Adipocyte (in vitro differentiated cells): ENCODE measurements around the gene FAF1.
A peak's percentile ranks its signal among the peaks of the same experiment; 100 is the strongest.

ENCODE experiments used
- DNase-seq: peaks from one replicate; pipeline ENCODE4 v3.0.0-alpha.2; 2015; ENCODE audit warnings: low read depth
- H3K27me3 ChIP-seq: replicated peaks from 2 replicates; pipeline ENCODE4 v1.7.0; 2013; ENCODE audit warnings: mild to moderate bottlenecking, low read length, moderate library complexity; ENCODE audit not compliant: control insufficient read depth, insufficient read depth
- H3K36me3 ChIP-seq: 2 replicates; pipeline ENCODE4 v1.7.0; 2013; ENCODE audit warnings: low read length, mild to moderate bottlenecking, moderate library complexity; ENCODE audit not compliant: control insufficient read depth, insufficient read depth, severe bottlenecking
- H3K4me1 ChIP-seq: 2 replicates; pipeline ENCODE4 v1.7.0; 2013; ENCODE audit warnings: mild to moderate bottlenecking, low read length, moderate library complexity; ENCODE audit not compliant: control insufficient read depth, insufficient read depth
- H3K4me3 ChIP-seq: 2 replicates; pipeline ENCODE4 v1.7.0; 2013; ENCODE audit warnings: mild to moderate bottlenecking, low read length, moderate library complexity
- H3K9ac ChIP-seq: 2 replicates; pipeline ENCODE4 v1.7.0; 2013; ENCODE audit warnings: mild to moderate bottlenecking, low read length, moderate library complexity
- H3K9me3 ChIP-seq: 2 replicates; pipeline ENCODE4 v1.7.0; 2013; ENCODE audit warnings: mild to moderate bottlenecking, low read length, moderate library complexity; ENCODE audit not compliant: control insufficient read depth

FAF1 gene

GRCh38 chr1:50970931-50971582 is 11.0 kb upstream of the FAF1 start:
- no peaks in the 10 kb centered on the region for H3K27me3 ChIP-seq
- no peaks in the 10 kb centered on the region for H3K36me3 ChIP-seq
- no peaks in the 10 kb centered on the region for H3K9me3 ChIP-seq
- peak; percentile 53 for DNase-seq
- peak overlapping the region; percentile 91 for H3K9ac ChIP-seq
- H3K4me1 ChIP-seq: peaks cover 33% of the 10 kb centered on the region
- H3K4me3 ChIP-seq: peak overlapping the region; percentile 91

- DNase-seq: no peak
- no peaks in the 10 kb centered on the region for H3K27me3 ChIP-seq
Observed at GRCh38 chr1:50970509-50970887, 10.4 kb upstream of the FAF1 start.

GRCh38 chr1:50969611-50970508 is 9.8 kb upstream of the FAF1 start, which contains the start of gene CDKN2C:
CDKN2C (plus strand) TSS chr1:50970245; CDS start chr1:50970369, 124 bp downstream.
- no peaks in the 10 kb centered on the region for H3K9me3 ChIP-seq
- peak within 1 kb of the TSS; percentile 91 for H3K4me3 ChIP-seq
- peak; percentile 95 for DNase-seq
- peaks cover 26% of the 10 kb centered on the region for H3K4me1 ChIP-seq
- no peaks in the 10 kb centered on the region for H3K36me3 ChIP-seq
- H3K9ac ChIP-seq: peak within 1 kb of the TSS; percentile 91
- no peaks in the 10 kb centered on the region for H3K27me3 ChIP-seq

More at GRCh38 chr1:50970509-50970887, 10.4 kb upstream of the FAF1 start:
- H3K9ac ChIP-seq: peak overlapping the region; percentile 91
- H3K36me3 ChIP-seq: no peaks in the 10 kb centered on the region
- H3K4me1 ChIP-seq: peaks cover 30% of the 10 kb centered on the region
- no peaks in the 10 kb centered on the region for H3K9me3 ChIP-seq
- peak overlapping the region; percentile 91 for H3K4me3 ChIP-seq

GRCh38 chr1:50968821-50969610 is 8.9 kb upstream of the FAF1 start:
- Histone ChIP-seq H3K9me3 (no peaks in the 10 kb centered on the region), H3K36me3 (no peaks in the 10 kb centered on the region), H3K9ac (peak overlapping the region; percentile 91), H3K27me3 (no peaks in the 10 kb centered on the region), H3K4me3 (peak overlapping the region; percentile 91), H3K4me1 (peaks cover 20% of the 10 kb centered on the region)
- peak; percentile 73 for DNase-seq

DNA sequence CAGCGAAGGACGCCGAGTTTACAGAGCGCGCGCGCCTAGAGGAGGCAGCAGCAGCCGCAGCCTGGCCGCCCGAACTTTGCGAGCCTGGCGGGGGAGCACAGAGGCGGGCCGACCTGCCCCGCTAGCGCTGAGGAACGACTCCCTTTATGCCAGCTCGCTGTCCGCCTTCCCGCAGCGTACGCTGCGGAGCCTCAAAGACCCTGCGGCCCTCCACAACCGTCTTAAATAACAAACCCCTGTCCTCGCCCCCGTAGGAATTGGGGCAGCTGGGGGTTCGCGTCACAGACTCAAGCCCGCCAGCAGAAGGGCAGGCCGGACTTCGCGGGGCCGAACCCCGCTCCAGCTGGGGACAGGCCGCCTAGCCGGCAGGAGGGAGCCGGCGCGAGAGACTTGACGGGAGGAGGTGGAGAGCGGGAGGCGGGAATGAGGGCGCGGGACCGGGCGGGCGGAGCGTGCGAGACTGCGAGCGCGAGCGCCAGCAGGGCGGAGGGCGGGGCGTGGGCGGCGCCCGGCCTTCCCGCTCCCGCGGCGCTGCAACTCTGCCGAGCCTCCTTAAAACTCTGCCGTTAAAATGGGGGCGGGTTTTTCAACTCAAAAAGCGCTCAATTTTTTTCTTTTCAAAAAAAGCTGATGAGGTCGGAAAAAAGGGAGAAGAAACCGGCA is 8.2 kb upstream of the FAF1 start:
- H3K9me3 ChIP-seq: no peaks in the 10 kb centered on the region
- H3K36me3 ChIP-seq: no peaks in the 10 kb centered on the region
- no peaks in the 10 kb centered on the region for H3K27me3 ChIP-seq
- H3K4me1 ChIP-seq: peaks cover 14% of the 10 kb centered on the region
- DNase-seq: peak; percentile 97
- peak overlapping the region; percentile 91 for H3K9ac ChIP-seq
- peak overlapping the region; percentile 91 for H3K4me3 ChIP-seq

DNA sequence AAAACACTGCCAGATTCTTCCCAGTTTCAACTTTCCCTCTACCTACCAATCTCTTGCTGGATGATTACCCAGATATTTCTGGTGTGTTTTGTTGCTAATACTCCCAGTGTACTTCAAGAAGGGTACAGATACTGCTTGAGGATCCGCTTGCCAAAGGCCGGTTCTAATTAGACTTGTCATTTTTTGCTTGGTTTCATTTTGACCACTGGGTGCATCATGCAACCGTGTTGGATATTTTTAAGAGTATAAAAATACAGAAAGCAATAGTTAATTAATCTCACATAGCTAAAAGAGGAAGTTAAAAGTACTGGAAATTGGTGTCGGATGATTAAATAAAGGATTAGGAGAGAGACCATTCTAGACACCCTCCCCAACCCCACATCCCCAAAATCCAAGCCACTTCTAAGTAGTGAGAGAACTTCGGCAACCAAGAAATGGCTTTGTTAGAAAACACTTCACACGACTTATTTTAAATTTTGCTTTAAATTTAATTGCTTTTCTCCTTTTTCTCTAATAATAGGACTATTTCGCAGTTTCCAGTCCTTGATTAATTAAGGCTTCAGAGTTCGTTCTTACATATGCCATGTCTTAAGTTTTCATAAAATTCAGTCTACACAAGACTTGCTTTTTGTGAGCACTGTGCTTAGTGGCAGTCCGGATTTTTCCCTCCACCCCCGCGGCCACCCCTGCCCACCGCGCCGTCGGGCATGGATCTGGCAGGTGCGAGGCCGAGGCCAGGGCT is 7.5 kb upstream of the FAF1 start:
- Histone ChIP-seq H3K9me3 (no peaks in the 10 kb centered on the region), H3K4me1 (peaks cover 13% of the 10 kb centered on the region), H3K9ac (peak overlapping the region; percentile 91), H3K4me3 (peak overlapping the region; percentile 91), H3K27me3 (no peaks in the 10 kb centered on the region), H3K36me3 (no peaks in the 10 kb centered on the region)
- peak; percentile 74 for DNase-seq

DNA sequence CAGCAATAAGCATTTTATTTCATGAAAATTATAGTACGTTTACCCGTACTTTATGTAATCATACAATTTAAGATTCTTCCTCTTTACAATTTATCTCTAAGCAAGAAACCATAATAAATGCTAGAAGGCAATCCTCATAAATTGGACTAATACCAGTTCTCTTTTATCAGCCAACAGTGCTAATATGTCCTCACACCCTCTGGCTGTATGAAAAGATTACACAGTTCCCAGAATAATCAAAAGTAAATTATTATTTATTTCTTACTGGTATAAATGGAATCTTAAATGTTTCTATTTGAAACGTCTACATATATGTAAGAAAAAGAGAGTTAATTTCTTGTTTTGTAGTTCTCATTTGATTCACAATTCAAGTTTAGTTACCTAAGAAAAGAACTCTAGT is 6.9 kb upstream of the FAF1 start:
- Histone ChIP-seq H3K4me1 (peaks cover 13% of the 10 kb centered on the region), H3K4me3 (peak overlapping the region; percentile 91), H3K36me3 (no peaks in the 10 kb centered on the region), H3K27me3 (no peaks in the 10 kb centered on the region), H3K9me3 (no peaks in the 10 kb centered on the region), H3K9ac (peak overlapping the region; percentile 91)
- DNase-seq: no peak

GRCh38 chr1:50964863-50965262 is 4.8 kb upstream of the FAF1 start:
- DNase-seq: no peak
- no peaks in the 10 kb centered on the region for H3K27me3 ChIP-seq
- peaks cover 13% of the 10 kb centered on the region for H3K4me1 ChIP-seq
- H3K36me3 ChIP-seq: no peaks in the 10 kb centered on the region
- H3K9ac ChIP-seq: no peak overlapping the region
- H3K4me3 ChIP-seq: no peak overlapping the region
- H3K9me3 ChIP-seq: no peaks in the 10 kb centered on the region

- H3K4me3 ChIP-seq: peak overlapping the region; percentile 100
- peaks cover 5% of the 10 kb centered on the region for H3K4me1 ChIP-seq
- H3K36me3 ChIP-seq: no peaks in the 10 kb centered on the region
- H3K27me3 ChIP-seq: no peaks in the 10 kb centered on the region
- H3K9ac ChIP-seq: peak overlapping the region; percentile 94
- no peaks in the 10 kb centered on the region for H3K9me3 ChIP-seq
- peak; percentile 47 for DNase-seq
Observed at GRCh38 chr1:50959303-50959912, 659 bp downstream of the FAF1 start.

GRCh38 chr1:50955116-50955515 is 5.0 kb downstream of the FAF1 start:
- Histone ChIP-seq H3K4me1 (peaks cover 8% of the 10 kb centered on the region), H3K27me3 (no peaks in the 10 kb centered on the region), H3K9ac (no peak overlapping the region), H3K9me3 (no peaks in the 10 kb centered on the region), H3K4me3 (no peak overlapping the region), H3K36me3 (no peaks in the 10 kb centered on the region)
- no peak for DNase-seq
